K562 (cell line): ENCODE measurements around the gene COX19. TPM values are rescaled to one million over a fixed set of nuclear protein-coding genes. Genes with fewer than 3 reads are reported as not detected.
A peak's percentile ranks its signal among the peaks of the same experiment; 100 is the strongest.

Experiments
- ATAC-seq: fragments of 200-7000 bp; cut with Tn5 transposase; 3 replicates; pipeline ENCODE4 v1.9.1; 2020; ENCODE audit warnings: moderate library complexity
- BruUV-seq: library from RNA; stranded (reverse); fragments of 400-500 nt; replicated peaks from 2 replicates; lab custom pipeline; 2021; lab: Mats Ljungman, UMichigan
- CTCF ChIA-PET: fragments of 300-600 bp; formaldehyde crosslinking; extraction: SDS; loops from one replicate; lab custom pipeline; 2021; ENCODE audit warnings: low intra/inter-chr PET ratio; lab: Yijun Ruan, JAX
- POLR2A ChIA-PET: fragments of 300-600, 350-650 bp; sonication (Branson Sonifier 250); formaldehyde crosslinking; extraction: SDS; loops from one replicate; lab custom pipeline; 2021; ENCODE audit warnings: antibody characterized with exemption, inconsistent platforms; lab: Yijun Ruan, JAX
- DNase-seq, 4 experiments: peaks; one replicate each; pipeline versions ENCODE4 v3.0.0 to v3.0.0-alpha.2; 2011 to 2018; ENCODE audit warnings: low spot score in 3 of 4, mixed read lengths in 3 of 4; ENCODE audit errors: extremely low read depth in 1 of 4
- FAIRE-seq: peaks from 2 replicates; lab custom pipeline; 2011; peaks lifted over from hg19 to GRCh38; lab: Jason Lieb, UNC
- H2AFZ ChIP-seq: 2 replicates; pipeline ENCODE4 v1.6.0; 2011; ENCODE audit warnings: low read depth, low read length, control low read depth, inconsistent platforms
- H3K27ac ChIP-seq: fragments of 200-600 bp; 3 replicates; pipeline ENCODE4 v1.8.0; 2011; ENCODE audit warnings: low read depth, mild to moderate bottlenecking, control low read depth, inconsistent platforms, low read length, moderate library complexity, mixed read lengths; ENCODE audit errors: extremely low read depth
- H3K27me3 ChIP-seq, 2 experiments: fragments of 300-600 bp in 1 of 2; 2 replicates in 1 of 2; 3 replicates in 1 of 2; pipeline versions ENCODE4 v1.6.0 to v1.8.0; 2011; ENCODE audit warnings: inconsistent platforms in 2 of 2, low read length in 2 of 2, mild to moderate bottlenecking in 1 of 2, mixed read lengths in 1 of 2, moderate library complexity in 1 of 2; ENCODE audit not compliant: control insufficient read depth in 2 of 2, insufficient read depth in 2 of 2
- H3K36me3 ChIP-seq: fragments of 300-600 bp; 3 replicates; pipeline ENCODE4 v1.8.0; 2011; ENCODE audit warnings: mild to moderate bottlenecking, low read length, inconsistent platforms; ENCODE audit not compliant: control insufficient read depth, insufficient read depth
- H3K4me1 ChIP-seq, 2 experiments: fragments of 200-600 bp in 1 of 2; replicated peaks in 1 of 2; 2 replicates in 1 of 2; 3 replicates in 1 of 2; pipeline versions ENCODE4 v1.5.1 to v1.8.0; 2011; ENCODE audit warnings: inconsistent platforms in 2 of 2, low read length in 2 of 2, mild to moderate bottlenecking in 1 of 2, mixed read lengths in 1 of 2, moderate library complexity in 1 of 2; ENCODE audit not compliant: control insufficient read depth in 2 of 2, insufficient read depth in 2 of 2
- H3K4me2 ChIP-seq: 2 replicates; pipeline ENCODE4 v1.6.1; 2011; ENCODE audit warnings: low read length, control low read depth, inconsistent platforms, mixed read lengths; ENCODE audit not compliant: insufficient read depth
- H3K4me3 ChIP-seq: fragments of 200-600 bp; sonication (generic), shearing (Covaris generic); 2 replicates; pipeline ENCODE4 v1.5.1; 2016; ENCODE audit warnings: control low read depth, inconsistent platforms
- H3K79me2 ChIP-seq: fragments of 200-600 bp; 3 replicates; pipeline ENCODE4 v1.8.0; 2011; ENCODE audit warnings: low read length, inconsistent platforms; ENCODE audit not compliant: control insufficient read depth, insufficient read depth
- H3K9ac ChIP-seq, 2 experiments: 2 replicates each; pipeline versions ENCODE4 v1.6.0 to v1.6.1; 2011; ENCODE audit warnings: low read depth in 2 of 2, low read length in 2 of 2, control low read depth in 1 of 2, inconsistent platforms in 1 of 2, mild to moderate bottlenecking in 1 of 2, mixed read lengths in 1 of 2; ENCODE audit not compliant: insufficient read depth in 1 of 2
- H3K9me1 ChIP-seq: one replicate; pipeline ENCODE4 v1.6.0; 2011; ENCODE audit warnings: inconsistent platforms, mild to moderate bottlenecking, low read length, moderate library complexity; ENCODE audit not compliant: control insufficient read depth, insufficient read depth
- H3K9me3 ChIP-seq: replicated peaks from 2 replicates; pipeline ENCODE4 v1.5.1; 2011; ENCODE audit warnings: low read depth, low read length, inconsistent platforms; ENCODE audit not compliant: control insufficient read depth, insufficient read depth
- H4K20me1 ChIP-seq: replicated peaks from 2 replicates; pipeline ENCODE4 v1.6.1; 2011; ENCODE audit warnings: low read length, inconsistent platforms, mixed read lengths; ENCODE audit not compliant: control insufficient read depth, insufficient read depth
- DPF2 ChIP-seq: fragments of 450-650 bp; IDR thresholded peaks from 2 replicates; pipeline ENCODE4 v1.6.1; 2016
- MBD1 ChIP-seq: fragments of 250-450 bp; sonication (Bioruptor Pico); IDR thresholded peaks from 2 replicates; pipeline ENCODE4 v1.8.0; 2022; ENCODE audit warnings: inconsistent platforms
- POLR2AphosphoS5 ChIP-seq: IDR thresholded peaks from 2 replicates; pipeline ENCODE4 v1.6.1; 2011; ENCODE audit warnings: mild to moderate bottlenecking, low read depth, low read length, moderate library complexity; ENCODE audit not compliant: control insufficient read depth, insufficient read depth
- TAF1 ChIP-seq: IDR thresholded peaks from 2 replicates; pipeline ENCODE4 v1.6.1; 2011; ENCODE audit warnings: mild to moderate bottlenecking, low read length, moderate library complexity; ENCODE audit not compliant: insufficient read depth, control insufficient read depth, severe bottlenecking; ENCODE audit errors: extremely low read depth
- ZNF507 ChIP-seq: conservative IDR thresholded peaks from 2 replicates; pipeline ENCODE4 v1.6.1; 2017; ENCODE audit warnings: missing genetic modification characterization, missing compliant biosample characterization
- ZNF778 ChIP-seq: fragments of 450-650 bp; formaldehyde crosslinking; IDR thresholded peaks from 2 replicates; pipeline ENCODE4 v1.4.0; 2020; ENCODE audit warnings: mild to moderate bottlenecking, moderate library complexity
- WGBS: fragments of 100-300 bp; shearing (Covaris generic); methylation state at CpG from one replicate; pipeline ENCODE4 v1.1.6; 2016; ENCODE audit warnings: low coverage, mixed read lengths; ENCODE audit not compliant: insufficient coverage; ENCODE audit errors: missing lambda C conversion rate; 5-methylcytosine and 5-hydroxymethylcytosine counted together
- in situ Hi-C: fragments of 300-500 bp; cut with MboI; formaldehyde crosslinking; loops from 4 replicates; pipeline ENCODE4 v1.15.0; 2018; ENCODE audit warnings: inconsistent platforms, mixed read lengths
- intact Hi-C: fragments of 100-400 bp; cut with micrococcal nuclease; formaldehyde crosslinking; loops from 2 replicates; pipeline ENCODE4 v1.14.2; 2022
- polyA plus RNA-seq, 8 experiments: library from polyadenylated mRNA; depleted of rRNA in 4 of 8; stranded (reverse) in 5 of 8; unstranded in 3 of 8; fragments of >200 nt; fragmentation: Nextera tagmentation in 2 of 8; fragmentation: Illumina TruSeq in 1 of 8; extraction: Ambion mirVana in 2 of 8; extraction: Trizol in 1 of 8; gene quantifications; 2 replicates each; pipeline versions ENCODE4 v1.2.1 to v1.2.3, GENCODE V29; 2011 to 2014; ENCODE audit warnings: inconsistent platforms in 1 of 8, missing spikeins in 1 of 8
- total RNA-seq, 7 experiments: library from RNA; depleted of rRNA in 6 of 7; stranded (reverse); fragments of >200 nt in 6 of 7; fragmentation: Illumina TruSeq in 2 of 7; extraction: Trizol in 2 of 7; gene quantifications; 2 replicates each; pipeline versions ENCODE4 v1.2.1 to v1.2.3, GENCODE V29; 2011 to 2021; ENCODE audit warnings: low replicate concordance in 1 of 7

Gene COX19
- total and polyA plus RNA-seq, 9 of the 15 experiments (the other 6 are each of a cell fraction or from before 2014, with no cell fraction given) = 5.2 to 10.5 (median 7.9) TPM

- FAIRE-seq (peak; percentile 79), ATAC-seq (peak; percentile 30; the same call in 1 of the 3 replicates)
- ChIA-PET CTCF (interaction anchor here (0.7 kb wide), 1 partner anchor 17 kb away, joined by 3 read pairs; no protein-coding TSS in a partner anchor), POLR2A (interaction anchor here (0.6 to 2.2 kb wide), 5 partner anchors 8 to 211 kb away, joined by 3 to 9 read pairs (median 5); no protein-coding TSS in a partner anchor)
- no peak overlapping the region for H2AFZ ChIP-seq
- H3K4me2 ChIP-seq = peak overlapping the region; percentile 92
- H3K9me1 ChIP-seq = no peaks in the 10 kb centered on the region
- in situ Hi-C loops = no loop called here
- H3K9ac ChIP-seq = peak overlapping the region in 1 of 2 experiments; percentile 98; a peak in 3 of 4 replicates
- BruUV-seq = no TSS peak
- WGBS = 27% methylated on average over 6 of the region's 7 CpGs
- intact Hi-C loops = no loop called here
- peaks cover 5 to 7% of the 10 kb centered on the region in 2 experiments; a peak in 3 of 5 replicates for H3K27me3 ChIP-seq
- H4K20me1 ChIP-seq = no peaks in the 10 kb centered on the region; the same call in 1 of the 2 replicates
- TF ChIP-seq POLR2AphosphoS5 (no peak), DPF2 (0 out of 2 replicates have a peak, but pooled peaks have one; percentile 6)
- TF ChIP-seq, all 486 proteins: peak for 1
- Histone ChIP-seq H3K9me3 (no peaks in the 10 kb centered on the region; the same call in 1 of the 2 replicates), H3K4me3 (peak overlapping the region; percentile 100), H3K79me2 (peaks cover 46% of the 10 kb centered on the region), H3K27ac (no peak overlapping the region; the same call in 2 of the 3 replicates), H3K36me3 (peaks cover 41% of the 10 kb centered on the region), H3K4me1 (peaks cover 7 to 25% of the 10 kb centered on the region in 2 experiments; a peak in 4 of 5 replicates)
- DNase-seq = no peak
These were observed 1.2 kb downstream of the COX19 start for GRCh38 chr7:974172-974571.

GRCh38 chr7:973312-973711 lies 2.0 kb downstream of the COX19 start:
- Histone ChIP-seq H3K9ac (peak overlapping the region in 1 of 2 experiments; percentile 50; a peak in 1 of 4 replicates), H3K27me3 (no peaks in the 10 kb centered on the region), H4K20me1 (no peaks in the 10 kb centered on the region; the same call in 1 of the 2 replicates), H3K36me3 (peaks cover 50% of the 10 kb centered on the region), H3K9me1 (no peaks in the 10 kb centered on the region), H3K9me3 (no peaks in the 10 kb centered on the region), H3K27ac (no peak overlapping the region; the same call in 2 of the 3 replicates), H3K4me2 (no peak overlapping the region), H2AFZ (no peak overlapping the region), H3K79me2 (peaks cover 46% of the 10 kb centered on the region), H3K4me1 (peaks cover 7 to 23% of the 10 kb centered on the region in 2 experiments; a peak in 4 of 5 replicates), H3K4me3 (no peak overlapping the region)
- 88% methylated on average over 9 of the region's 9 CpGs for whole genome bisulfite sequencing
- ChIA-PET CTCF (no interaction called here), POLR2A (interaction anchor here (1.0 to 1.4 kb wide), 4 partner anchors 9 to 164 kb away, joined by 3 to 6 read pairs (median 3); no protein-coding TSS in a partner anchor)
- DNase-seq (no peak), FAIRE-seq (no peak), ATAC-seq (no peak)
- BruUV-seq = no TSS peak
- TF ChIP-seq TAF1 (no peak), ZNF507 (tag) (no peak), ZNF778 (no peak), MBD1 (CRISPR knock-in tag) (no peak)
- intact Hi-C loops = no loop called here
- in situ Hi-C loops = no loop called here
